Inferior parietal cortex (tissue), 1 donor: ENCODE data around the gene ENDOU.

Source experiments
- DNase-seq: peaks from one replicate; pipeline ENCODE4 v3.0.0-alpha.2; 2016; ENCODE audit errors: extremely low spot score

ENDOU gene

GRCh38 chr12:47743311-47743860 is 18.1 kb upstream of the ENDOU start:
- no peak for DNase-seq

- DNase-seq, result peak; percentile 47
Observed at GRCh38 chr12:47742253-47742825, 17.0 kb upstream of the ENDOU start.

DNA sequence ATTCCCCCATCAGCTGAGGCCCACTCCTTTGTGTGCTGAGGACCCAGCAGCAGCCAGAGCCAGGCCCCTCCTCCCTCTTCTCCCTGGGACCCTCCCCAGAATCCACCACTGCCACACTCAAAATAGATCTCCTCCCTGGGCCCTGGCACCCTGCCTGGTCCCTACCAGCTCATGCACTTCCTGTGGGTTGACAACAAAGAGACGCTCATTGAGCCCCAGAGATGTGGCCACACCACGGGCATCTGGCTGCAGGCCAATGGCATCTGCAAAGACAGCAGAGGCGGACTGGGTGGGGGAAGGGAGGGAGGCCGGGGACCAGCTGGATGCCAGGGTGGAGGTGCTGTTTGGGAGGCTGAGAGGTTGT is 16.0 kb upstream of the ENDOU start:
- DNase-seq, result peak; percentile 89

- no peak for DNase-seq
Observed at GRCh38 chr12:47740606-47741339, 15.5 kb upstream of the ENDOU start.

DNA sequence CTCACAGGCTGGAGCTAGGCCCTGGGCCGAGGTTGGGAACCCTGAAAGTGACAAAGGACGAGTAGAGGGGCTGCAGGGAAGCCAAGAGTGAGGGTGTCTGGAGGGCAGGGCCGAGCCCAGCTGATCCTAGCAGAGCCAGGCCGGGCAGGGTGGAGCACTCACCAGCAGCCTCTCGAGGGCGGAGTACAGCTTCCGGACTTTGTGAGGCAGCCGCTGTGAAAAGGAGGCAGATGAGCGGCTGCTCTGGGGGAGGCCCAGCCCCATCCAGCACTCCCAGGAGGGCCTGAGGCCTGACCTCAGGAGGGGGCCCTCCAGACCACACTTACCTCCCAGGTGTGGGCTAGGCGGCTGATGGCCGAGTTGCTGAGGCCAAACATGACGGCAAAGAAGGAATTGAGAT is 14.7 kb upstream of the ENDOU start:
- DNase-seq, result no peak

GRCh38 chr12:47739297-47739696 is 14.0 kb upstream of the ENDOU start:
- no peak for DNase-seq

DNA sequence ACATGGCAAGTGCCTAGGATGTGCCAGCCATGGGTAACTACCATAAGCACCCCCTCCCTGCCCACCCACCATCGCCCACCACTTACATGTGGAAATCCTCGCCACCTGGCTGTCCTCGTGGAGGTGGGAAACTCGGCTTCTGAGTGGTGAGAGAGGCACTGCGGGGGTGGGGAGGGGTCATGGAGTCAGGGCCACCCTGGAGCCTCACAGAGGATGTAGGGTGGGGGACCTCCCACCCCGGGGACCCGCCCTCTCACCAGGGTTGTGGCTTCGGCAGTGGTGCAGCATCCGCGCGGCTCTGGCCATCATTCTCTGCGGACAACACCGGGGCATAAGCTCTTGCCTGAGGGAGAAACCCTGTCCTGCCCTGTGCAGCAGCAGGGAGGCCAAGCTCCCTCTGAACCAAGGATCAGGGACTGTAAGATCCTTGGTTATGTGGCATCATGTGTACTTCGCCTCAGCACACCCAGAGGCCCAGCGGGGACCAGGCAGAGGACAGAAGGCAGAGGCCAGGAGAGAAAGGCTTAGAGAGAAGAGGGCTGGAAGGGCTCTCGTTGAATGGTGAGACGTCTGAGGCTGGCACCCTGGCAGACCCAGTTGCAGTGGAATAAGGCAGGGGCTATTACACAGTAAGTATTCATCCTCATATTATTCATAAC is 12.8 kb upstream of the ENDOU start:
- DNase-seq, result no peak

- peak; percentile 62 for DNase-seq
Observed at GRCh38 chr12:47736877-47737676, 11.8 kb upstream of the ENDOU start.

DNA sequence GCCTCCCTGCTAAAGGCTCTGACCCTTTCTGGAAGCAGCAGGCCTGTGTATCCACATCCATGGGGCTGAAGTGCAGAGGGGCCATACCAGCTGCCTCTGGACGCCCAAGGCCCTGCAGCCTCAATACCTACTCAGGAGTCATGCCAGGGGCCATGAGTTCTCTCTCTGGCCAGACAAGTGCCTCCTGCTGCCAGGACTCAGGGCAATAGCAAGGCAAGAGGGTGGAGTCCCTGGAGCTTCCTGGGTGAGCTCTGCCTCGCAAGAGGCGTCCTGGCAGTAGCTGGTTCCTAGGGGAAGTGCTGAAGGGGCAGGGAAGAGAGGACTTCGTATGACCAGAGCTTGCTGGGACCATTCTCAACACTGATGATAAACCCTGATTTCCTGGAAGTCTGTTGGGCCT is 10.9 kb upstream of the ENDOU start:
- DNase-seq, result no peak

DNA sequence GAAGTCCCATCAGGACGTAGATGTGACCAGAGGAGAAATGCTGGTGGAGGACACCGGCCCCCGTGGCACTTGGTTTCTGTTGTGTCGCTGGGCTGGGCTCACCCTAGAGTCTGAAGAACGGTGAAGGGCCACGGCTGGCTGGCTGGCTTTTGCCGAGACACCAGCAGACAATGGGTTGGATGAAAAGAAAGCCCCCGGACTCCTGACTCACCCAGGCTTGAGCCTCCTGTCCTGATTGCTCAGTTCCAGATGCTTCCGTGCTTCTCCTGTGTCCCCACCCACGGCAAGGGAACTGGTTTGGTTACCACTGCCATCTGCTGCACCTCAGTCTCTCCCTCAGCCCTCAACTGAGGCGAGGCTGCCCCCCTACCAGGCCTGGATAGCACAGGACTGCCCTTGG is 10.4 kb upstream of the ENDOU start:
- DNase-seq, result no peak

- DNase-seq, result peak; percentile 32
Observed at GRCh38 chr12:47734725-47735480, 9.6 kb upstream of the ENDOU start.

GRCh38 chr12:47733142-47733541 is 7.9 kb upstream of the ENDOU start:
- no peak for DNase-seq

- no peak for DNase-seq
Observed at GRCh38 chr12:47732504-47732903, 7.2 kb upstream of the ENDOU start.

GRCh38 chr12:47731723-47732122 is 6.4 kb upstream of the ENDOU start:
- no peak for DNase-seq

GRCh38 chr12:47730341-47730744 is 5.1 kb upstream of the ENDOU start:
- no peak for DNase-seq

DNA sequence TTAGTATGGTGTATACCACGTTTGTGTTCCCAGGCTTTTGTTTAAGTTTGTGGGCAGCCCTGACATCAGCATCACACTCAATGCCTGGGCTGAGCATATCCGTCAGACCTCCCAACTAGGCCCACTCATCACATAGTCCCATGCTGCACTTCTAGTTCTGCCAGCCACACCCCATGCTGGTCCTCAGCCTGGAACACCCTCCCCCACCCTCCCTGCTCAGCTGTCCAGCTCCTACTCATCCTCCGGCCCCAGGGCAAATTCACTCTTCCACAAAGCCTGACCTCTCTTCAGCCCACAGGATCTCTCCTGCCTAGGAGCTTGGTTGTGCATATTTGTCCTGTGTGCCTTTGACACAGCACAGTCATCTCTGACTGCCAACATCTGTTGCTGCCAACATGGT is 3.9 kb upstream of the ENDOU start:
- no peak for DNase-seq

- DNase-seq, result no peak
Observed at GRCh38 chr12:47725893-47726292, 603 bp upstream of the ENDOU start.

GRCh38 chr12:47722941-47723631 is 2.2 kb downstream of the ENDOU start:
- no peak for DNase-seq

GRCh38 chr12:47722136-47722834 is 3.0 kb downstream of the ENDOU start:
- no peak for DNase-seq

DNA sequence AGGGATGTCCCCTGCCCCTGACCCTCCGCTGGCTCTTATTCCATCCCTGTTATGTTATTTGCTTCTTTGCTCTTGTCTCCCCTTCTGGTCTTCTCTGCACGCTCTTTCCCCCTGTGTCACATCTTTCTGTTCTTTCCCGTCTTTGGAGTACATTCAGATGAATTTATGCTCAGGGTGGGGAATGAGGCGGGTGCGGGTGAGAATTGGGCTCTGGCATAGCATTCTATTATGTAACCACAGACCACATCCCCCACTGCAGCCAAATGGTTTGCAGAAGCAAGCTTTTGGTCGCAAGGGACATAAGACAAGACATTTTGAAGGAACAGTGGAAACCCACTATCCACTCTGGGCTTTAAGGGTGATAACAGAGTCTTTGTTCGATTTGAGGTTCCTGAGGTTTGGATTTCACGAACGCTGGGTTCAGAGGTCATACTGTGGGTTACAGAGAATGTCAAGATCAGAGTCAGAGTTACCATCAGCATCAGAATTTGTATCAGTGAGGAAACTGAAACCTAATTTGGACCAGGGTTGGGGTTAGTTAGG is 3.8 kb downstream of the ENDOU start:
- no peak for DNase-seq
